GM23338 (cell line): ENCODE measurements around the gene BTBD9.

ENCODE experiments used
- CTCF ChIP-seq, 2 experiments: fragments of 200-600 bp in 1 of 2; sonication (generic) in 1 of 2; conservative IDR thresholded peaks; 2 replicates each; pipeline versions ENCODE4 v1.5.1 to v1.6.1; 2016 to 2017; ENCODE audit warnings: antibody characterized with exemption in 2 of 2, low read depth in 2 of 2, mild to moderate bottlenecking in 2 of 2, moderate library complexity in 1 of 2
- POLR2AphosphoS5 ChIP-seq: IDR thresholded peaks from 2 replicates; pipeline ENCODE4 v1.6.1; 2016; ENCODE audit warnings: antibody characterized with exemption, low read depth
- REST ChIP-seq: IDR thresholded peaks from one replicate; pipeline ENCODE4 v1.6.1; 2018; ENCODE audit warnings: antibody characterized with exemption; ENCODE audit not compliant: unreplicated experiment

GRCh38 chr6:38517005-38517404 is 122.7 kb downstream of the BTBD9 start:
- TF ChIP-seq REST: no peak
- TF ChIP-seq CTCF (conservative IDR thresholded peaks at IDR 0.05; ENCODE audit: low read depth in 2 of 2): no peak
- TF ChIP-seq POLR2AphosphoS5: no peak
